ENCODE measurements around the gene RPS23. TPM values are rescaled to one million over a fixed set of nuclear protein-coding genes. Genes with fewer than 3 reads are reported as not detected.
"Not testable (repeated sequence)": the region's sequence is repeated elsewhere in the genome, so short reads cannot be mapped to it uniquely, and the experiment has no call there.

The RPS23 gene
- total RNA-seq, 1 experiment from 2014 or later, result 1,388 TPM

- no peak for DNase-seq (ENCODE audit: low read depth, low spot score)
These were observed 3.6 kb downstream of the RPS23 start for GRCh38 chr5:82274343-82275211.

DNA sequence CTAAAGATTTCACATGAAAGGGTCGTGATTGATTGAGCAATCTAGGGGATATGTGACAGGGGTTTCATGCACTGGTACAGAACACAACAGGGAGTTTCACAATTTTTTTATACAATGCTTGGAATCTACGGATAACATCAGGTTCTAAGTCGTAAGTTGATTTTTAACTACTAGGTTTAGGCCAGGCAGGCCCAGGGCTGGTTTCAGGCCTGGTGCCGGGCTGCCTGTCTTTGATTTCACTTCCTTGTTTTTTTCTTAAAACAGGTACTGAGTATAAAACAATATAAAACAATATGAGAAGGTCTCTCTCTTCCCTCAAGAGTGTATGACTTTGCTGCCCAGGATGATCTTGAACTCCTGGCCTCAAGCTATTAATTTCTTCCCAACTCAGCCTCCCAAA lies 4.7 kb downstream of the RPS23 start:
- intact Hi-C loops (cut with micrococcal nuclease; ENCODE audit: unreplicated experiment); H3K4me3 ChIP-seq (ENCODE audit: low read depth in 2 of 2, low read length in 2 of 2); DNase-seq (ENCODE audit: low read depth, low spot score); in situ Hi-C loops (cut with HindIII; ENCODE audit: low pct_unique_long_range_greater_than_20kb, low sequenced_read_pairs); H3K27ac ChIP-seq (ENCODE audit: low read length); H3K27me3 ChIP-seq (ENCODE audit: control insufficient read depth, insufficient read depth, low read length); BruUV-seq (replicated peaks); H3K9me3 ChIP-seq (ENCODE audit: control insufficient read depth, insufficient read depth, low read depth, low read length); POLR2A ChIA-PET; CTCF ChIA-PET; ATAC-seq: not testable (repeated sequence)
- Histone ChIP-seq H3K4me1 (ENCODE audit: control insufficient read depth, insufficient read depth, low read length) (peaks cover 16% of the 10 kb centered on the region), H3K36me3 (ENCODE audit: control insufficient read depth, insufficient read depth, low read length) (peaks cover 26% of the 10 kb centered on the region)

More at GRCh38 chr5:82274343-82275211, 3.6 kb downstream of the RPS23 start:
- no peaks in the 10 kb centered on the region for H3K9me3 ChIP-seq (ENCODE audit: control insufficient read depth, insufficient read depth, low read depth, low read length)
- no peaks in the 10 kb centered on the region for H3K27me3 ChIP-seq (ENCODE audit: control insufficient read depth, insufficient read depth, low read length)
- intact Hi-C loops (cut with micrococcal nuclease; ENCODE audit: unreplicated experiment) (no loop called here), in situ Hi-C loops (cut with HindIII; ENCODE audit: low pct_unique_long_range_greater_than_20kb, low sequenced_read_pairs) (no loop called here)
- no peak overlapping the region for H3K4me3 ChIP-seq (ENCODE audit: low read depth in 2 of 2, low read length in 2 of 2)
- no TSS peak for BruUV-seq (replicated peaks)
- H3K36me3 ChIP-seq (ENCODE audit: control insufficient read depth, insufficient read depth, low read length), result peaks cover 28% of the 10 kb centered on the region
- H3K4me1 ChIP-seq (ENCODE audit: control insufficient read depth, insufficient read depth, low read length), result peaks cover 19% of the 10 kb centered on the region
- H3K27ac ChIP-seq (ENCODE audit: low read length), result no peak overlapping the region
- ChIA-PET POLR2A (interaction anchor here (0.7 kb wide), 1 partner anchor 9 kb away, joined by 3 read pairs; no protein-coding TSS in a partner anchor), CTCF (no interaction called here)
- peak; percentile 18; the same call in 1 of the 2 replicates for ATAC-seq
- TF ChIP-seq POLR2AphosphoS5 (IDR thresholded peaks at IDR 0.05; ENCODE audit: low read depth, low read length) (peak; percentile 19; the same call in 1 of the 2 replicates), REST (IDR thresholded peaks at IDR 0.05; ENCODE audit: insufficient read depth in 1 of 2, low read depth in 2 of 2, low read length in 1 of 2) (no peak)

DNA sequence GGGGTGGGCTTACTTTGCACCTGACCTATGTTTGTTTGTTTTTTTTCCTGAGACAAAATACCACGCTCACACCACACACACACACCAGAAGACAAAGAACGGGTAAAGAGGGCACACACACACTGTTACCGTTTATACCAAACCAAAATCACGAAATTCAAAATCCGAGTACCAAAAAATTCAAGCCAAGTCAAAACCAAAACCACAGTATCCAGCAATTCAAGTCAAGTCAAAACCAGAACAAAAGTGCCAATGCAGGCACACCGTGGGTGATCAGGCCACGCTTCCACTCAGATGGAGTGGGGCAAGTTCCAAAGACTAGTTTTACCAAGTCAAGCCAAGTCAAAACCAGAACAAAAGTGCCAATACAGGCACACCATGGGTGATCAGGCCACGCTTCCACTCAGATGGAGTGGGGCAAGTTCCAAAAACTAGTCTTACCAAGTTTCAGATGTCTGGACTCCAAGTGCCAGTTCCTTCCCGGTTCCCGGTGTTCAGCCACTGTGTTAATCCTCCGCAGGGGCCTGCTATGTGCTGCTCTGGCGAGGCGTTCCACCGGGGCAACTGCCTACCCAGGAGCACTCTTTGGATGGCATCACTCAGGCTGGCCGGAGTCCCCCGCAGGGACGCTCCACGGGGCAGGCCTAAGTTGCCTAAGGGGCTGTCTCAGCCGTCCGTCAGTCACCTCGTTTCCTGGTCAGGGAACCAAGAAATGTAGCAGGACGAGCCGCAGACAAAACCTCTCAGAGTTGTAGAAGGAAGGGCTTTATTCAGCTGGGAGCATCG lies 5.4 kb downstream of the RPS23 start:
- Histone ChIP-seq H3K36me3 (ENCODE audit: control insufficient read depth, insufficient read depth, low read length) (peaks cover 25% of the 10 kb centered on the region), H3K4me1 (ENCODE audit: control insufficient read depth, insufficient read depth, low read length) (peaks cover 16% of the 10 kb centered on the region)
- H3K27ac ChIP-seq (ENCODE audit: low read length); BruUV-seq (replicated peaks); H3K9me3 ChIP-seq (ENCODE audit: control insufficient read depth, insufficient read depth, low read depth, low read length); H3K4me3 ChIP-seq (ENCODE audit: low read depth in 2 of 2, low read length in 2 of 2); DNase-seq (ENCODE audit: low read depth, low spot score); CTCF ChIA-PET; H3K27me3 ChIP-seq (ENCODE audit: control insufficient read depth, insufficient read depth, low read length); intact Hi-C loops (cut with micrococcal nuclease; ENCODE audit: unreplicated experiment); in situ Hi-C loops (cut with HindIII; ENCODE audit: low pct_unique_long_range_greater_than_20kb, low sequenced_read_pairs); POLR2A ChIA-PET: not testable (repeated sequence)
- ATAC-seq, result peak; percentile 44; the same call in 1 of the 2 replicates

GRCh38 chr5:82269363-82269762 lies 8.8 kb downstream of the RPS23 start:
- POLR2A ChIA-PET; H3K9me3 ChIP-seq (ENCODE audit: control insufficient read depth, insufficient read depth, low read depth, low read length); in situ Hi-C loops (cut with HindIII; ENCODE audit: low pct_unique_long_range_greater_than_20kb, low sequenced_read_pairs); H3K4me3 ChIP-seq (ENCODE audit: low read depth in 2 of 2, low read length in 2 of 2); H3K36me3 ChIP-seq (ENCODE audit: control insufficient read depth, insufficient read depth, low read length); H3K27ac ChIP-seq (ENCODE audit: low read length); BruUV-seq (replicated peaks); ATAC-seq; intact Hi-C loops (cut with micrococcal nuclease; ENCODE audit: unreplicated experiment); H3K27me3 ChIP-seq (ENCODE audit: control insufficient read depth, insufficient read depth, low read length); DNase-seq (ENCODE audit: low read depth, low spot score); CTCF ChIA-PET; H3K4me1 ChIP-seq (ENCODE audit: control insufficient read depth, insufficient read depth, low read length): not testable (repeated sequence)

- H3K27ac ChIP-seq (ENCODE audit: low read length); H3K36me3 ChIP-seq (ENCODE audit: control insufficient read depth, insufficient read depth, low read length); H3K27me3 ChIP-seq (ENCODE audit: control insufficient read depth, insufficient read depth, low read length); DNase-seq (ENCODE audit: low read depth, low spot score); CTCF ChIA-PET; H3K9me3 ChIP-seq (ENCODE audit: control insufficient read depth, insufficient read depth, low read depth, low read length); in situ Hi-C loops (cut with HindIII; ENCODE audit: low pct_unique_long_range_greater_than_20kb, low sequenced_read_pairs); ATAC-seq; BruUV-seq (replicated peaks); H3K4me1 ChIP-seq (ENCODE audit: control insufficient read depth, insufficient read depth, low read length); intact Hi-C loops (cut with micrococcal nuclease; ENCODE audit: unreplicated experiment); POLR2A ChIA-PET; H3K4me3 ChIP-seq (ENCODE audit: low read depth in 2 of 2, low read length in 2 of 2): not testable (repeated sequence)
These were observed 10.7 kb downstream of the RPS23 start for GRCh38 chr5:82267297-82267933.

All from Panc1 (cell line).